Peyer's patch (tissue), 4 donors: ENCODE measurements around the gene CREBBP.

Experiments used
- POLR2A ChIP-seq, 2 donors: fragments of 450-650 bp; IDR thresholded peaks; one replicate each; pipeline ENCODE4 v1.5.1; 2017; ENCODE audit warnings: antibody characterized with exemption in 2 of 2, mild to moderate bottlenecking in 2 of 2, moderate library complexity in 2 of 2
- TF ChIP-seq, protein P1 (sequence below), 6 experiments: fragments of 450-650 bp in 4 of 6; fragments of 200-600 bp in 2 of 6; sonication (generic) in 1 of 6; IDR thresholded peaks; one replicate each; pipeline ENCODE4 v1.5.1; 2017 to 2019; ENCODE audit warnings: antibody characterized with exemption in 6 of 6, mild to moderate bottlenecking in 3 of 6, moderate library complexity in 1 of 6

DNA sequence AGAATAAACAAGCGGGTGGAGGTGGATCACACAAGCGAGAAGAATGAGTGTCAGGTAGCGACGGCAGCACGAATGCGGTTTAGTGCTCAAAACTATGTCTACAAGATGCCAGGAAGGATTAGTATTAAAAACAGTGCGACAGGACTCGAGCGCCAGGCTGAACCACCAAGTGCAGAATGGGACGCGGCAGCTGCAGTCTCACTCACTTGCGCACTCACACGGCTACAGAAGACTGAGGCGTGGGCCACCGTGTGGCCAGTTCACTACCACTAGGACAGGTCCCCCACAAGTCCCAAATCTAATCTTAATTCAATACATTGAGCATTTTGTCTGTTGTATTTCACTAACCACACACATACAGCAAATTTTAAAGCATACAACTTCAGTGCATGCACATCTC is 127.5 kb downstream of the CREBBP start:
- TF ChIP-seq POLR2A (IDR thresholded peaks at IDR 0.05), result no peak
- TF ChIP-seq, protein P1, sequence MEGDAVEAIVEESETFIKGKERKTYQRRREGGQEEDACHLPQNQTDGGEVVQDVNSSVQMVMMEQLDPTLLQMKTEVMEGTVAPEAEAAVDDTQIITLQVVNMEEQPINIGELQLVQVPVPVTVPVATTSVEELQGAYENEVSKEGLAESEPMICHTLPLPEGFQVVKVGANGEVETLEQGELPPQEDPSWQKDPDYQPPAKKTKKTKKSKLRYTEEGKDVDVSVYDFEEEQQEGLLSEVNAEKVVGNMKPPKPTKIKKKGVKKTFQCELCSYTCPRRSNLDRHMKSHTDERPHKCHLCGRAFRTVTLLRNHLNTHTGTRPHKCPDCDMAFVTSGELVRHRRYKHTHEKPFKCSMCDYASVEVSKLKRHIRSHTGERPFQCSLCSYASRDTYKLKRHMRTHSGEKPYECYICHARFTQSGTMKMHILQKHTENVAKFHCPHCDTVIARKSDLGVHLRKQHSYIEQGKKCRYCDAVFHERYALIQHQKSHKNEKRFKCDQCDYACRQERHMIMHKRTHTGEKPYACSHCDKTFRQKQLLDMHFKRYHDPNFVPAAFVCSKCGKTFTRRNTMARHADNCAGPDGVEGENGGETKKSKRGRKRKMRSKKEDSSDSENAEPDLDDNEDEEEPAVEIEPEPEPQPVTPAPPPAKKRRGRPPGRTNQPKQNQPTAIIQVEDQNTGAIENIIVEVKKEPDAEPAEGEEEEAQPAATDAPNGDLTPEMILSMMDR (IDR thresholded peaks at IDR 0.05), result no peak
